Tibial nerve (tissue), 4 donors: ENCODE measurements around the gene RNF114. TPM values are rescaled to one million over a fixed set of nuclear protein-coding genes. Genes with fewer than 3 reads are reported as not detected.

ENCODE experiments used
- DNase-seq, 2 donors: peaks; one replicate each; pipeline ENCODE4 v3.0.0-alpha.2; 2019; ENCODE audit warnings: low spot score in 2 of 2
- H3K27ac ChIP-seq, 4 donors: fragments of 200-600 bp; sonication (generic) in 3 of 4; one replicate each; pipeline ENCODE4 v1.5.1; 2017 to 2019; ENCODE audit warnings: mild to moderate bottlenecking in 1 of 4
- H3K27me3 ChIP-seq, 2 donors: fragments of 200-600 bp; sonication (generic) in 1 of 2; one replicate each; pipeline versions ENCODE4 v1.5.1 to v1.6.0; 2017 to 2019
- H3K36me3 ChIP-seq, 3 donors: fragments of 200-600 bp; sonication (generic); one replicate each; pipeline ENCODE4 v1.5.1; 2018 to 2019
- H3K4me1 ChIP-seq, 4 donors: fragments of 200-600 bp; sonication (generic) in 3 of 4; one replicate each; pipeline ENCODE4 v1.5.1; 2017 to 2019
- H3K4me3 ChIP-seq, 4 donors: fragments of 200-600 bp; sonication (generic) in 3 of 4; one replicate each; pipeline ENCODE4 v1.5.1; 2017 to 2019; ENCODE audit warnings: mild to moderate bottlenecking in 1 of 4, moderate library complexity in 1 of 4
- H3K9me3 ChIP-seq, 4 donors: fragments of 200-600 bp; sonication (generic) in 3 of 4; one replicate each; pipeline ENCODE4 v1.5.1; 2017 to 2019
- EP300 ChIP-seq, 2 donors: sonication (generic); formaldehyde crosslinking; IDR thresholded peaks; one replicate each; pipeline ENCODE4 v1.6.1; 2017; ENCODE audit warnings: antibody characterized with exemption in 2 of 2, mild to moderate bottlenecking in 1 of 2
- POLR2A ChIP-seq, 2 donors: fragments of 450-650 bp; IDR thresholded peaks; one replicate each; pipeline ENCODE4 v1.6.1; 2017; ENCODE audit warnings: antibody characterized with exemption in 2 of 2, mild to moderate bottlenecking in 2 of 2, moderate library complexity in 2 of 2
- WGBS, 2 donors: methylation state at CpG; one replicate each; pipeline ENCODE4 v1.1.5; 2018; 5-methylcytosine and 5-hydroxymethylcytosine counted together
- total RNA-seq, 4 donors: library from RNA; depleted of rRNA; stranded (reverse); fragments of >200 nt; gene quantifications; one replicate each; pipeline ENCODE4 v1.1.0, GENCODE V29; 2016
- TF ChIP-seq, protein P1 (sequence below), 5 experiments: fragments of 200-600 bp in 3 of 5; fragments of 450-650 bp in 2 of 5; sonication (generic) in 3 of 5; IDR thresholded peaks; one replicate each; pipeline ENCODE4 v1.5.1; 2016 to 2019; ENCODE audit warnings: antibody characterized with exemption in 5 of 5, mild to moderate bottlenecking in 3 of 5, moderate library complexity in 2 of 5

RNF114 gene
- total RNA-seq, 4 donors from 2014 or later: 211 to 311 (median 272) TPM

DNA sequence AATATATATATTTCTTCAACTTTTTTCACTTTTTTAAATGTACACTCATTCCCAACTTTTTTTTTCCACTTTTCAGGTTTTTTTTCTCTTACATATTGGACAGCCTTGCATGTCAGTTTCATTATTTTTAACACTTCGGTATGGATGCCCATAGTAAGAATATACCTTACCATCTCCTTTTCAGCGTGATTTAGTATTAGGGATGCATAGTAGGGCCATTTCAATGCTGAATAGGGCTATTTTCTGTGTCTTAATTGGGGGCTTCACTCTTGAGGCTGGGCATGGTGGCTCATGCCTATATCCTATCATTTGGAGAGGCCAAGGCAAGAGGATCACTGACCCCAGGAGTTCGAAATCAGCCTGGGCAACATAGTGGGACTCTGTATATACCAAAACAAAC is 6.7 kb downstream of the RNF114 start:
- peaks cover 0 to 62% (median 13%) of the 10 kb centered on the region in 4 donors for H3K4me1 ChIP-seq
- no peaks in the 10 kb centered on the region for H3K27me3 ChIP-seq
- H3K27ac ChIP-seq: no peak overlapping the region
- DNase-seq: no peak
- no peak for TF ChIP-seq EP300 (IDR thresholded peaks at IDR 0.05)
- TF ChIP-seq, protein P1, sequence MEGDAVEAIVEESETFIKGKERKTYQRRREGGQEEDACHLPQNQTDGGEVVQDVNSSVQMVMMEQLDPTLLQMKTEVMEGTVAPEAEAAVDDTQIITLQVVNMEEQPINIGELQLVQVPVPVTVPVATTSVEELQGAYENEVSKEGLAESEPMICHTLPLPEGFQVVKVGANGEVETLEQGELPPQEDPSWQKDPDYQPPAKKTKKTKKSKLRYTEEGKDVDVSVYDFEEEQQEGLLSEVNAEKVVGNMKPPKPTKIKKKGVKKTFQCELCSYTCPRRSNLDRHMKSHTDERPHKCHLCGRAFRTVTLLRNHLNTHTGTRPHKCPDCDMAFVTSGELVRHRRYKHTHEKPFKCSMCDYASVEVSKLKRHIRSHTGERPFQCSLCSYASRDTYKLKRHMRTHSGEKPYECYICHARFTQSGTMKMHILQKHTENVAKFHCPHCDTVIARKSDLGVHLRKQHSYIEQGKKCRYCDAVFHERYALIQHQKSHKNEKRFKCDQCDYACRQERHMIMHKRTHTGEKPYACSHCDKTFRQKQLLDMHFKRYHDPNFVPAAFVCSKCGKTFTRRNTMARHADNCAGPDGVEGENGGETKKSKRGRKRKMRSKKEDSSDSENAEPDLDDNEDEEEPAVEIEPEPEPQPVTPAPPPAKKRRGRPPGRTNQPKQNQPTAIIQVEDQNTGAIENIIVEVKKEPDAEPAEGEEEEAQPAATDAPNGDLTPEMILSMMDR (IDR thresholded peaks at IDR 0.05): no peak
- no peak for TF ChIP-seq POLR2A (IDR thresholded peaks at IDR 0.05)
- no peak overlapping the region for H3K4me3 ChIP-seq
- no peaks in the 10 kb centered on the region for H3K9me3 ChIP-seq
- 92 to 93% methylated on average over 3 of the region's 3 CpGs for WGBS, 2 donors
- H3K36me3 ChIP-seq: peaks cover 5 to 72% (median 7%) of the 10 kb centered on the region in 3 donors

DNA sequence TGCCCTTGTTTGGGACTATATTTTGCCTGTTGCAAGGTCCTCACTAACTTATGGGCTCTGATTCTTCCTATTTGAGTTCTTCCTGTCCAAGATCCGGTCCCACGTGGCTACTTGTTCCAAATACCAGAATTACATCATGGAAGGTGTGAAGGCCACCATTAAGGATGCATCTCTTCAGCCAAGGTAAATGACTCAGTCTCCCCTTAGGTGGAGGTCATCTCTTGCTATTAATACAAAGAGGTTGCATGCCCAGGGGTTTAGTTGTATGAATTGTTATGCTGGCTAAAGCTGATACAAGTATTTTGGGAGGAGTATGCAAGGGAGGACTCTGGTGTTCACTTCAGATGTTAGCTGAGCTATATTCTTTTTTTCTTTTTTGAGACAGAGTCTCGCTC is 9.1 kb downstream of the RNF114 start:
- Histone ChIP-seq H3K4me3 (no peak overlapping the region), H3K27me3 (no peaks in the 10 kb centered on the region), H3K27ac (no peak overlapping the region), H3K4me1 (peaks cover 0 to 40% (median 0%) of the 10 kb centered on the region in 4 donors), H3K9me3 (no peaks in the 10 kb centered on the region), H3K36me3 (peaks cover 7 to 91% (median 28%) of the 10 kb centered on the region in 3 donors)
- no peak for DNase-seq
- 76 to 89% methylated on average over 3 of the region's 3 CpGs for WGBS, 2 donors
- TF ChIP-seq POLR2A (IDR thresholded peaks at IDR 0.05) (no peak), EP300 (IDR thresholded peaks at IDR 0.05) (no peak)
- TF ChIP-seq, protein P1 (IDR thresholded peaks at IDR 0.05): no peak

DNA sequence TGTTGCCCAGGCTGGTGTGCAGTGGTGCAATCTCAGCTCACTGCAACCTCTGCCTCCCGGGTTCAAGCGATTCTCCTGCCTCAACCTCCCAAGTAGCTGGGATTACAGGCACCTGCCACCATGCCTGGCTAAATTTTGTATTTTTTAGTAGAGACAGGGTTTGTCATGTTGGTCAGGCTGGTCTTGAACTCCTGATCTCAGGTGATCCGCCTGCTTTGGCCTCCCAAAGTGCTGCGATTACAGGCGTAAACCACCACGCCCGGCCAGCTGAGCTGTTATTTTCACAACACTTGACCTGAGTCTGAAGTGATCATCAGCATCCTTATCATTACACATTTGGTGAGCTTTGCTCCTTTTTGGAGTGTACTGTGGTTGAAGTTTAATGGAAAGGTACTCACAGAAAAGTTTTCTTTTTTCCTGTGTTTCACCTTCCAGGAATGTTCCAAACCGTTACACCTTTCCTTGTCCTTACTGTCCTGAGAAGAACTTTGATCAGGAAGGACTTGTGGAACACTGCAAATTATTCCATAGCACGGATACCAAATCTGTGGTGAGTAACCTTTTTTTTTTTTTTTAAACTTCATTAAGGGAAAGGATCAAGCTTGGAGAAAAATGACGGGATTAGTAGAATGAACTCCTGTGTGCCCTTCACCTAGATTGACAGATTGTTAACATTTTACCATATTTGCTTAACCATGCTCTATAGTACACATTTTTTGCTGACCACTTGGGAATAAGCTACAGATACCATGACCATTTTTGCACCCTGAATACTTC is 9.7 kb downstream of the RNF114 start:
- no peak for DNase-seq
- Histone ChIP-seq H3K36me3 (peaks cover 7 to 91% (median 30%) of the 10 kb centered on the region in 3 donors), H3K27ac (no peak overlapping the region), H3K4me3 (no peak overlapping the region), H3K27me3 (no peaks in the 10 kb centered on the region), H3K4me1 (peaks cover 0 to 36% (median 1%) of the 10 kb centered on the region in 4 donors), H3K9me3 (no peaks in the 10 kb centered on the region)
- TF ChIP-seq EP300 (IDR thresholded peaks at IDR 0.05) (no peak), POLR2A (IDR thresholded peaks at IDR 0.05) (no peak)
- TF ChIP-seq, protein P1 (IDR thresholded peaks at IDR 0.05): no peak
- 93 to 96% methylated on average over 9 to 10 of the region's 10 CpGs for WGBS, 2 donors

DNA sequence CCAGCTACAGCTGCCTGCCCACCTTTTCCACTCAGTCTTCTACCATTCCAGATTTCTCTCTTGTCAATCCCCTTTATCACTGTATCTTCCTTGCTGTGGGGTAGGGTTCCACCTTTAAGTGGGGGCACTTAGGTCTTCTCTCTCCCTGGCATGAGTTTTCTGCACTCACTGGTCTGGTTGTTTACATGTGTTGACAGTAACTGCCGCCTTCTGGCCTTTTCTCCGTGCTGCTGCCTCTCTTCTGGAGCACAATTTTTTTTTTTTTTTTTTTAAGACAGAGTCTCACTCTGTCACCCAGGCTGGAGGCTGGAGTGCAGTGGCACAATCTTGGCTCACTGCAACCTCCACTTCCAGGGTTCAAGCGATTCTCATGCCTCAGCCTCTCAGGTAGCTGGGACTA is 12.0 kb downstream of the RNF114 start:
- Histone ChIP-seq H3K27ac (peak overlapping the region in 1 of 4 donors; percentile 64), H3K27me3 (no peaks in the 10 kb centered on the region), H3K36me3 (peaks cover 7 to 94% (median 30%) of the 10 kb centered on the region in 3 donors), H3K4me3 (no peak overlapping the region), H3K9me3 (no peaks in the 10 kb centered on the region), H3K4me1 (peaks cover 0 to 14% (median 2%) of the 10 kb centered on the region in 4 donors)
- WGBS, 2 donors: 80 to 87% methylated on average over 3 of the region's 3 CpGs
- no peak for DNase-seq
- no peak for TF ChIP-seq EP300 (IDR thresholded peaks at IDR 0.05)
- TF ChIP-seq, protein P1 (IDR thresholded peaks at IDR 0.05): no peak
- TF ChIP-seq POLR2A (IDR thresholded peaks at IDR 0.05): no peak

DNA sequence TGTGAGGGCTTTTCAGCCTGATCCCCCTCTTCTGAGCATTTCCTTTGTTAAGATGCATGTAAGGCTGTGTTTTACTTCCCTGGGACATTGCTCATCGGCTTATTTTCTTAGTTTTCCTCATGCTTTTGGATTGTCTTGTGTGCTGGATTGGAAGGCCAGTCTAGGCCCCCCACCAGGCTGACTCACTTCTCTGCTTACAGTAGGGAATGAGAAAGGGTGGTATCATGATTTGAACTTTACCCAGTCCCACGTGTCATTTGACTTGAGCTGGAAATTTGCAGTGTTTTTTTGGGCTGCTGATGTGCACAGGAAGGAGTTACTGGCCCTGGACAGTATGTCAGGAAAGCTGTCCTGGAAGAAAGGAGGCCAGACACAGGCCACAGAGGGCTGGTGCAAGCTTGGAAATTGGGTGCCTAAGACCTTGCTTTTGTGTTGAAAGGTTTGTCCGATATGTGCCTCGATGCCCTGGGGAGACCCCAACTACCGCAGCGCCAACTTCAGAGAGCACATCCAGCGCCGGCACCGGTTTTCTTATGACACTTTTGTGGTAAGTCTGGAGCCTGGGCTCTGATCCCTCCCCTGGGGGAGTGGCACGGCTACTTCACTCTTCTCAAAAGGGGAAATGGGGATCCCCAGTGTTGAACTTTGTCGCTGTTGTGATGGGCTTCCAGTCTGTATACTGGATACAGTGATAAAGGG is 12.8 kb downstream of the RNF114 start:
- Histone ChIP-seq H3K36me3 (peaks cover 7 to 97% (median 30%) of the 10 kb centered on the region in 3 donors), H3K27me3 (no peaks in the 10 kb centered on the region), H3K4me1 (peaks cover 0 to 14% (median 2%) of the 10 kb centered on the region in 4 donors), H3K9me3 (no peaks in the 10 kb centered on the region), H3K4me3 (no peak overlapping the region), H3K27ac (peak overlapping the region in 1 of 4 donors; percentile 64)
- DNase-seq: no peak
- 83 to 87% methylated on average over 11 of the region's 11 CpGs for WGBS, 2 donors
- TF ChIP-seq, protein P1 (IDR thresholded peaks at IDR 0.05): no peak
- no peak for TF ChIP-seq EP300 (IDR thresholded peaks at IDR 0.05)
- TF ChIP-seq POLR2A (IDR thresholded peaks at IDR 0.05): no peak
